HepG2 (cell line): Measurements from ENCODE around the gene ZNF492.

Experiments
- CTCF ChIP-seq: sonication (generic); formaldehyde crosslinking; IDR thresholded peaks from 2 replicates; pipeline ENCODE4 v1.5.0; 2020; ENCODE audit warnings: mild to moderate bottlenecking, missing genetic modification reagents, moderate library complexity
- TAF15 ChIP-seq: fragments of 200-400 bp; formaldehyde crosslinking; IDR thresholded peaks from one replicate; pipeline ENCODE4 v1.6.1; 2018; ENCODE audit warnings: mild to moderate bottlenecking, low read depth, low read length; ENCODE audit not compliant: poor library complexity, severe bottlenecking
- TCF12 ChIP-seq, 2 experiments: fragments of 450-650 bp in 1 of 2; sonication (generic) in 1 of 2; formaldehyde crosslinking in 1 of 2; IDR thresholded peaks; 2 replicates each; pipeline versions ENCODE4 v1.6.1 to v1.8.0; 2017 to 2022; ENCODE audit warnings: antibody characterized with exemption in 1 of 2, mild to moderate bottlenecking in 1 of 2, missing genetic modification reagents in 1 of 2, moderate library complexity in 1 of 2
- YY1 ChIP-seq: IDR thresholded peaks from 2 replicates; pipeline ENCODE4 v1.6.1; 2011; ENCODE audit warnings: low read length, low read depth, moderate library complexity, mild to moderate bottlenecking; ENCODE audit not compliant: insufficient read depth, insufficient replicate concordance

- no peak for TF ChIP-seq TAF15
- TF ChIP-seq CTCF = no peak
- no peak for TF ChIP-seq YY1
- no peak for TF ChIP-seq TCF12 (IDR thresholded peaks at IDR 0.05)
- no peak for TF ChIP-seq TCF12 (CRISPR knock-in tag; IDR thresholded peaks at IDR 0.05)
Observed at GRCh38 chr19:22622020-22622419, 12.1 kb upstream of the ZNF492 start.
